A172 (cell line): ENCODE measurements around the gene EFCAB10. TPM values are rescaled to one million over a fixed set of nuclear protein-coding genes. Genes with fewer than 3 reads are reported as not detected.
"Not testable (repeated sequence)": the region's sequence is repeated elsewhere in the genome, so short reads cannot be mapped to it uniquely, and the experiment has no call there.

Experiments used
- DNase-seq: peaks from one replicate; pipeline ENCODE4 v3.0.0-alpha.2; 2015; ENCODE audit warnings: low spot score
- total RNA-seq: library from RNA; depleted of rRNA; stranded (reverse); fragments of >200 nt; shearing (Covaris generic); gene quantifications from 2 replicates; pipeline ENCODE4 v1.2.3, GENCODE V29; 2014

EFCAB10 gene
- total RNA-seq, 1 experiment from 2014 or later, result not detected

GRCh38 chr7:105599080-105599479, 17.8 kb upstream of the EFCAB10 start:
- not testable (repeated sequence) for DNase-seq

GRCh38 chr7:105596866-105597265, 15.6 kb upstream of the EFCAB10 start:
- DNase-seq, result no peak

GRCh38 chr7:105594034-105594433, 12.7 kb upstream of the EFCAB10 start:
- no peak for DNase-seq

GRCh38 chr7:105591522-105591921, 10.2 kb upstream of the EFCAB10 start:
- no peak for DNase-seq

GRCh38 chr7:105590793-105591192, 9.5 kb upstream of the EFCAB10 start:
- DNase-seq, result no peak

GRCh38 chr7:105589356-105590077, 8.2 kb upstream of the EFCAB10 start:
- DNase-seq, result peak; percentile 88

- no peak for DNase-seq
These were observed 6.8 kb upstream of the EFCAB10 start for GRCh38 chr7:105587909-105588635.

GRCh38 chr7:105585850-105586500, 4.7 kb upstream of the EFCAB10 start:
- DNase-seq, result no peak

GRCh38 chr7:105584165-105584564, 2.9 kb upstream of the EFCAB10 start:
- no peak for DNase-seq

GRCh38 chr7:105583061-105583460, 1.8 kb upstream of the EFCAB10 start:
- no peak for DNase-seq

- DNase-seq, result peak; percentile 49
These were observed 1.1 kb downstream of the EFCAB10 start for GRCh38 chr7:105580022-105580740.

GRCh38 chr7:105578496-105578895, 2.8 kb downstream of the EFCAB10 start:
- no peak for DNase-seq

- DNase-seq, result no peak
These were observed 4.0 kb downstream of the EFCAB10 start for GRCh38 chr7:105577251-105577650.

- DNase-seq, result no peak
These were observed 9.4 kb downstream of the EFCAB10 start for GRCh38 chr7:105571891-105572290.

- DNase-seq, result no peak
These were observed 13.5 kb downstream of the EFCAB10 start for GRCh38 chr7:105567821-105568220.

GRCh38 chr7:105567024-105567423, 14.3 kb downstream of the EFCAB10 start:
- no peak for DNase-seq

- DNase-seq, result no peak
These were observed 16.1 kb downstream of the EFCAB10 start for GRCh38 chr7:105565190-105565589.

GRCh38 chr7:105559926-105560325, 21.4 kb downstream of the EFCAB10 start:
- no peak for DNase-seq

GRCh38 chr7:105538339-105538738, 43.0 kb downstream of the EFCAB10 start:
- no peak for DNase-seq

GRCh38 chr7:105532709-105533460, 48.4 kb downstream of the EFCAB10 start:
- DNase-seq, result no peak
